HCEC 1CT (cell line): Measurements from ENCODE around the gene KCNMB2.
A peak's percentile ranks its signal among the peaks of the same experiment; 100 is the strongest.

Experiments
- DNase-seq: peaks from one replicate; pipeline ENCODE4 v3.0.0-alpha.2; 2017

KCNMB2 gene

DNA sequence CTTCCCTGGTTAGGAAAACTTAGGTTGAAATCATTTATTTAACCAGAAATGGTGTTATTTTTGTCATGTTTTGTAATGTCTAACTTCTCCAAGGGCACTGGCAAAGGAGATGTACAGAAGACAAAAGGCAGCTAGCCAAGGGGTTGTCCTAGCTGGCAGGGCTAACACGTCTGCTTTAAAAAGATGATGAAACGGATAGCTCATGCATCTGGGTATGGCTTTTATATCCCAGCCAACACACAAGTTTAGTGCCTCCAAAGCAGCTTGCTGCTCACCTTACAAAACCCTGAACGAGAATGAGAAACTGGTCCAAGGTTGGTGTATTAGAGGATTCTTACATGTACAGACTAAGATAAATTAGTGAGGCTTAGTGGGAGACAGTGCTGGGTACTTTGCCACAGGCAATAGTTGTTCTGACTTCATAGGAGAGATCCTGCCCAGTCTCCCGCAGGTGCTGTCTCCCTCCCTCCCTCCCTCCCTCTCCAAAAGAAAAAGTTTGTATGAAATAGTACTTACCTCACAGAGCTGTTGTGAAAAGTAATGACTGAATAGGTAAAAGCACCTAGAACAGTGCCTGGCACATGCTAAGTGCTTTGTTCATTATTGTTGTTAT is 47.8 kb downstream of the KCNMB2 start:
- no peak for DNase-seq

DNA sequence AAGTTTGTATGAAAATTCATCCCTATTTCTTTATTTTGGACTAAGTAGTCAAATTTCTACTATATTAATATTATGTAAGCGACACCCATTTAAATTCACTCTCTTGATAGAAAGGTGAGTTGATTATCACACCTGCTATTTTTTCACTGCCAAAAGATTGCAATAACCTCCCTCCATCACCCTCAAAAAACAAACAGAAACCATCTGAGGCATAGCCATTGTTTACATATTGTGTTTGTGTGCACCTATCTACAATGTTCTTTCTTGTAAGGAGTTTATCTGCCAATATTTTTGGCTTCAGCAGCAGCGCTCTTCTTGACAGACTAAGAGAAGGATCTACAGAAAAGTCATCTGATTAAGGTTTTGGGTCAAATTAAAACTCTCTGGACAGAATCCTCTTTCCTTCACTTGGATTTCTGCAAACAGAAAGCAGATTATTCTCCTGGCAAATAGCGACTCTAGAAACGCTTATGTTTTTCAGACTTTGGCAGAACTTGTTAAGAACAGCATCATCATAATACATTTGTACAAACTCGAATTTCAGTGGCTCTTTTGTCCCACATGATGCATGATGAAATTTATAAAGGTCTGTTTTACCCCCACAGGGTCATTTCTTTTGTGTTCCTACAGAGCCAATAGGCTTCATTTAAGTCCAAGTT is 48.6 kb downstream of the KCNMB2 start:
- DNase-seq, result no peak

DNA sequence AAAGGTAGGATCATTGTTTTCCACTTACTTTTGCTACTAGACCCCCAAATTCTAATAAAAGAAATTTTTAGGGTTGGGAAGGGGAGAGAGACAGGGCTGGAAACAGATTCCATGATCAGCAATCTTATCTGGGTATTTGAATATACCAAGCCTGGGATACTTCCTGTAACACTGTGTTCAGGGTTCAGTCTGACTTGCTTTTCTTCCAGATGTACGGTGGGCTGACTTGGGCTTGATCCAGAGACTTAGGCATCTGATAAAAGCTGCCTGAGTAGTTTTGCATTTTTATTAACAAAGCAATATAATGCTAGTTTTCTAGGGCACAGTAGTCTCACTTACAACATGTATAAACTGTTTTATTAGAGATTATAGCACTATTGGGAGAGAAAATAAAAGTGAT is 49.2 kb downstream of the KCNMB2 start:
- no peak for DNase-seq

DNA sequence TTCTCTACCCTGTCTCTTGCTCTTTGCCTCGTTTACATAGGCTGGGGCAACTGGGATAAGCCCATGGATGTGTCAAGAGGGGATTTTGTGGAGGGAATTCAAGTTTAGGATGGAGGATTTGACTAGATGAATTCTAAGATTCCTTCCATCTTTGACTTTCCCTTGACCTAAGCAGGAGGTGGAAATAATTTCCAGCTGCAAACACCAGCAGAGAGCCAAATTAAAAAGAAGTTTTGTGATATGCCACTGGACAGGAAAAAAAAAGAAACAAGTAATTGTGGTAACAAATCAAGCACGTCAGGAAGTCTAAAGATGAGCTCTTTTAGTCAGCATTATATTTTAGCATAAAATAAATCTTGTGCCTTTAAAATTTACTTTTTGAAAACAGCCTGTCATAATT is 49.8 kb downstream of the KCNMB2 start:
- DNase-seq, result no peak

DNA sequence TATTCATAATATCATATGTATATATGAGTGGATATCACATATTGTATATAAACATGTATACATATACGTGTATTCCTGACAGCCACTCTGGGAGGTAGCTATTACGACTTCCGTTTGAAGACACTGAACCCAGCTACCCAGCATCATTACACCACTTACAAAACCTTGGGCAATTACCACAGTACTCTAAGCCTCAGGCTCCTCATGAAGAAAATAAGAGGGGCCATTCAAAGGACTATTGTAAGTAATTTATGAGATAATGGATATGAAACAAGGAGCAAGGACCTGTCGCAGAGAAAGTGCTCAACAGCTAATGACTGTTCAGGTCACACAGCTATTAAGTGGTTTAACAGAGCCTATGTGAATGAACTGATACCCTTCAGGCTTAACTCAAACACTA is 52.4 kb downstream of the KCNMB2 start:
- no peak for DNase-seq

DNA sequence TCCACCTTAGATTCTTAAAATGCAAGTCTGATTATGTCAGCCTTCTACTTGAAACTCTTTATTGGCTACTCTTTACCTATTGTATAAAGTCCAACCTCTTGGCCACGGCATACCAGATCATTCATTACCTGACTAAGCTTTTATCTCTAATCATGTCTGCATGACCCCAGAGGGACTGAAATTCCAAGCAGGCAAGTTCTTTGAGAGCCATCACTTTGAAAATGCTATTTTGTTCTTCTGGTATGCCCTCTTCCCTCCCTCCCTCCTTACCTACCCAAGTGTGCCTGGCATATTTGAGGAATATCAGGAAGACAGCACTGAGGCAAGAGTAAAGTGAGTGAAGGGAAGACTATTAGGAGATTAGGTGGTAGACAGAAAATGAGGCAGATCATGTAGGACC is 57.5 kb downstream of the KCNMB2 start:
- DNase-seq, result no peak

DNA sequence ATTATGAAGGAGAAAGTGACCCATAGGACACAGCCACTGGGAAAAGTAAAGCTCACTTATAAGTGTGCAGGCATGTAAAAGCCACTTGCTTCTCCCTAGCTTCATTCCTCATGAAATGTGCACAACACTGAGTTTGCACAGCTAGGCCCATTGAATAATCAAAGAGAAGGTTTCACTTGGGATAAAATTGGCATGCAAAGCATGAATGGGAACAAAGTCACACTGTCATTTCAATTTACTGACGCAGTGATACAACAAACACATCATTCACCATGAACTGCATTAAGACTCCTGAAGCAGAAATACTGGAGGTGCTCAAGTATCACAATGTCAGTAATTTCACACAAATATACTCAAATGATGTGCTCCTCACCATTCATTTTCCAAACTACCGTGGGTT is 61.1 kb downstream of the KCNMB2 start:
- DNase-seq, result no peak

DNA sequence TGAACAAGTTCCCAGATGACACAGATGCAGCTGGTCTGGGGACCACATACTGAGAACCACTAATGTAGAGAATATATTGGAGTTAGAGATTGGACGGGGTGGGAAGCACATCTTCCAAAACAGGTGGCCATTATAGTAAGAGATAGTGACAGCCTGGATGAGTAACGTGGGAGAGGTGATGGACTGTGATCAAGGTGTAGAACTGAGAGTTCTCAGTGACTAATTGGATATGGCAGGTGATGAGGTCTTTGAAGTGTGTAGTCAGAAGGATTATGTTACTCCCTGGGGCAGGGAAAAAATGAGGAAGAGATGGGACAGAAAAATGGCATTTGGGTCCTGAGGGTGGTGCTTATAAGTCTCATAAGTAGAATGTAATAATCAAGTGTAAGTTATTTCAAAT is 66.6 kb downstream of the KCNMB2 start:
- no peak for DNase-seq

DNA sequence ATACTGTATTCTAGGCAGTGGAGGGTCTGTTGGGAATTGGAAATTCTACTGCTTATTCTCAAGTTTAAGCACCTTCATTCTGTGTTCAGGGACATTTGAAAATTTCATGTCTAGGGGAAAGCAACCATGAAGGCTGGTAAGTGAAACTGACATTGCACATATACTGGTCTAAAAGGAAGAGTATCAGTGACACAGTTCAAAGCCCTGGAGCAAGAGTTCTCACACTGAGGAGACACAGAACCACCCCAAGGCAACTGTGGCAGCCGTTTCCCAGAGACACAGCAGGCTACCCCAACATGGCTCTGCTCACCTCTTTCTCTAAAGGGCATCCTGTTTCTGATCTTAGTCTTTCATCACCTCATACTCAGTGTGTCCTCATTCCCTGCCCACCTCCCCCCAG is 67.5 kb downstream of the KCNMB2 start:
- no peak for DNase-seq

DNA sequence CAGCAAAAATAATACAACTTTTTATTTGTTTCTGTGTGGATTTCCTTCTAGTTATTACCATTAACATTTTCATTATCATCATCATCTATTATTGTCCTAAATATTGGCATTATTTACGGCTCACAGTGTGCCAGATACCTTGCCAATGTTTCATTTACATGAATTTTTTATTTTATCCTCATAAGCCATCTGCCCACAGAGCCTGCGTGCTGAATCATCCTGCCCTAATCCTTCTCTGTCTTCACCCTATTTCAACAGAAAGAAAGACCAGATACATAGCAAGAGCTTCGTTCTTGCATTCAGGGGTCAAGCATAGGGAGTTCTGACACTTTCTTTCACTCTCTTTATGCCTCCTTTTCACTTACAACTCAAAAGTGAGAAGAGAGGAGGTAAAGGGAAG is 82.0 kb downstream of the KCNMB2 start:
- DNase-seq, result peak; percentile 69

DNA sequence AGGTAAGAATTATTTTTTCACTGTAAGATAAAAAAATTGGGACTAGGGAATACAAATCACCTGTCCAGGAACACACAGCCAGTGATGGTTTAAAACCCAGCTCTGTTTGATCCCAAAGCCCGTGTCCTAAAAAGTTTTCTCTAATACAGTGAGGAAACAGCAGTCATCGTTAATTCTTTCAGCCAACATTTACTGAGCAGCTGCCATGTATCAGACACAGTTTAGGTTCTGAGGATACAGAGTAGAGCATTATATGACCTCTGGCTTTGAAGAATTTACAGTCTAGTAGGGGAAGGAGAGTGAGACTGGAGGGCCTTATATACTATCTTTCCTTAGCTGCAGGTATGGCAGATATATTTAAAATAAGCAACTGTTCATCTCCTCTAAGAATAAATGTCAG is 82.7 kb downstream of the KCNMB2 start:
- no peak for DNase-seq

DNA sequence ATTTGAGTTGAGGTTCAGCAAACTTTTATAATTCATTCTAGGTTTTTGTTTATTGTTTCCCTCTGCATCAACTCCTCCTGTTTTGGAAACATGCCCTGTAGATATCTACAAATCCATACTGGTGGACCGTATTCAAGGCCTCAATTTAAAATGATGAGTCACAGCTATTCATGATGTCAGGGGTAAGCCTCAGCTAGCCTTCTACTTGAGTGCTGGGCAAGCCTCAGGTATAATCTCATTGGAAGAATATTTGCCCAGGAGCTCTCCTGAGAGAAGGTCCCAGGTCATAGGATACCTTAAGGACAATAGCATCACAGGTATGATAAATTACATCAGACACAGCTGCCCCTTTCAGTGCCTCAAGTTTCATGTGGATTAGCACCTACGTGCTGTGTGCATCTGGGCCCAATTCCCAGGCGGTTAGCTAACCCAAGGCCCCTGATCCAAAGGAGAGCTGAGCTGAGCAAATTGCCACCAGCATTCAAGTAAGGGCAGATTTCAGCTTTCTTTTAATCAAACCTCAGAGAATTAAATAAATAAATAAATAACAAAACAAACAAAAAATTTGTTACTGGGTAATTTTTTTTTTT is 87.5 kb downstream of the KCNMB2 start:
- peak; percentile 17 for DNase-seq

DNA sequence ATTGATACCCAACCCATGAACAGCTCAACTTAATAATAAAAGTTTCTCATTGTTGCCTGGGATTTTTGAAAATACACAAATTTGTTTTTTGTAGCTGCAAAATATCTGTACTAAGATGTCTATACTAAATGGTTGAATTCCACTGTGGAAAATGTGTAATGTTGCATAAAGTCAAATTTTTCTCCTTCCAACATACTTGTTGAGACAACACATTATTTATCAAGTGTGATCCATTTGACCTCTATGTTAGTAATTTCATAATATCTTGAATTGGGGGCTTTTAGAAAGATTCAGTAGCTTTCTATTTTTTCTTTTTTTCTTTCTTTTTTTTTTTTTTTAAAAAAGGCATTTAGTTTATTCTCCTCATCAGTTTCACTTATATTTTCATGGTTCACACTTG is 88.0 kb downstream of the KCNMB2 start:
- no peak for DNase-seq

DNA sequence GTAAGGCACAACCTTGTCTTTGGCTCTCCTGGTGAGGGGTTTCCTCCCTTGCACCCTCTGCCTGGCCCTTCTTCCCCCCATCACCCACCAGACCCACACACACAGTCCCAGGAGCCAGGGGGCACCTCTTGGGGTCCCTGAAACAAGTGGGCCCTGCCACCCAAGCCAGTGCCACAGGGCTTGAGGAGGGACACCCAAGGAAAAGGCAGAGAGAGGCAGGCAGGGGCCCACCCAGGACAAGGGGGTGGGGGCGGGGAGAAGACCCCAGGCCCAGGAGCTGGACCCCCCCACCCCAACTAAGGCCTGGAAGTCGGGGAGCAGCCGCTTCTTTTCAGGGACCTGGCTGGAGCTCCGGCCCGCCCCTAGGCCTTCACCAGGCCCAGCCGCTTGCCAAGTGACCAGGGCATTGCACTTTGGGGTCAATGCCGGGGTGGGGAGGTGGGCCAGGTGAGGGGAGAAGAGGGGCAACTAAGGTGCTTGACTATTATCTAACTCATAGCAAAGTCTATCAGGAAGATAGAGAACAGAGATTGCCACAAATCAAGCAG is 88.9 kb downstream of the KCNMB2 start:
- DNase-seq, result no peak

DNA sequence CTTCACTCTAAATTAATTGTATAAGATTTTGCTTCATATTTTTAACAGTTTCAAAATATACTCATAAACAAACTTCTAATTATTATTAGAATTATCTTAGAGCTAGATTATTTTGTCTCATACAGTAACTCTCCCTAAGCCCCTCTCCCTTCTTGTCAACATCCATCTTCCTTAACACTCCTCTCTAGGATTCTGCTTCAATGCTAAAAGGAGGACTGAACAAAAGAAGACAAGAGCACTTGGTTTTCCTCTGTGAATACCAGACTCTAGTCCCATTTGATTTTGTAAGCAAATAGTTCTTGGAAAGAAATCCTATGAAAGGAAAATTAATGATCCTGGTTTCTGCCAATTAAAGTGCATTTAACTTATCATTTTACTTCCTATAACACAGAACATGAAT is 91.8 kb downstream of the KCNMB2 start:
- DNase-seq, result no peak

DNA sequence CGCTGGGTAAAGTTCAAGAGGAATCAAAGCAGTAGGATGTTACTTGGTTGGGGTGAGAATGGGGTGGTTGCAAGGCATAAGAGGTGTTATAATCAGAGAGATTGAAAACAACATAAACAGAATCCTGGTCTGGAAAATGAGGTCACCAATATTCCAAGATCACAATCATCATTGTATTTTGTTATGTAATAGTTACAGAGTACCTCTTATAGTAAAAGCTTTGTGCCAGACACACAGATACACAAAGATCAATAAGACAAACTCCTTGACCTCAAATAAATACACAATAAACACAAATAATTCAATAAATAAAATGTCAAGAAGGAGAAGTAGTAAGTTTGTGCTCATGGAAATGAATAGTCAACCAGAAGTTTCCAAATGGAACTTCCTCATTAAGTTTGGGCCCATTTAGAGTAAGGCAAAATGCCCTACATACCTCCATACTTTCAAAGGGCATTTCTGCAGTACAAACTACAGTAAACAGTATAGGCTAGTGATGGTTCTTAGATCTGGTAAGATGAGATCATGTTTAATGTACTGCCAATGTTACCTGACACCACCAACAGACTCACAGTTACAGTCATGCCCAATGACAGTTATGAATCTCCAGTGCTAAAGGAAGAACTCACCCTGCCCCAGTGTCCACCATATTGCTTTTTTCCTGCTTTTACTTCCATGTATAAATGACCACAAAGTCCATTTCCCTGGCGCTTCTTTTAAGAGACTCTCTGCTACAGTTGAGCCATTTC is 93.4 kb downstream of the KCNMB2 start:
- DNase-seq, result no peak

DNA sequence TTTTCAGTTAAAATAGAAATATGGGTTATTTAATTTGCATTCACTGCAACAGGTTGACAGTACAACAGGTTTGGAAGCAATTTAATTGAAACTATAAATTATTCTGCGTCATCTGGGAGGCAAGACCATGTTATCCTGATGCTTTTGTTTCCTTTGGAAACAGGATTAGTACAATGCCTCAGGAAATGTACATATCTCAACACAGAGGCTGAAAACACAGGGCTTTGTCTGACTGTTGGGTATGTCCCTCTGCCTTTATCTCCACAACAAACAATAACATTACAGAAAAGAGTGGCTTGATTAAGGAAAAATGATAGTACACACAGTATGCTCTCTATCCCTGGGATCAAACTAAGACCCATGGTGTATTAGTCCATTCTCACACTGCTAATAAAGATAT is 95.7 kb downstream of the KCNMB2 start:
- DNase-seq, result no peak

DNA sequence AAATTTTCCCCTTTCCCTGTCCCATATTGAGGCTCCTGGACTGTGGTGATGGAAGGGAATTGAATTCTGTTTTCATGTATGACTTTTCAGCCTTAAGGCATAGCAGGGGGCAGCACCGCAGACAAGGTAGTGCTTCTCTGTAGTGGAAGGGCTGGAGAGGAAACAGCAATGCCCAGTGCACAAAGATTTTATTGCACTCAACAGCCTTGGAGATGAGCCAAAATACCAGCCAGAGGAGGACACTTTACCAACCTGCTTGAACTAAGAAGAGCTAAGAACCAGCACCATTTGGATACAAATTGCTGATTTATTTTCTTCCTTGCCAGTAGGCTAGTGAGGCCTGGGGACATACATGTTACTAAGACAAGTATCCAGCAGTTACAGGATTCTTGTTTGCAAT is 98.7 kb downstream of the KCNMB2 start:
- no peak for DNase-seq

DNA sequence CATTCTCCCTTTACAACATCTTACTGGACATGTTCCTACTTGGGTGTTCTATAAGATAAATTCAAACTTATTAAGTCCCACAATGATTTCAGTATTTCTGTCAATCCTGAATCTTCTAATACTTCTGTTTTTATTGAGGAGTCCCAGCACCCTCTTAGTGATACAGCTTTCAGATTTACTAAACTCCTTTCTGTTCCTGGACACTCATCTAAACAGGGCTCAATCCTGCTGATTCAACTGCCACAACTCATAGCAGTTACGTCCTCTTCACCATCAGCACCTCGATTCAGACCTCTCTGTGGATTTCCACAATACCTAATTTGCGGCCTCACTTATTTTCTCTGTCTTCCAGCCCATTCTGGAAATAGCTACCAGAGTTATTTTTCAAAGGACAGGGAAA is 101.6 kb downstream of the KCNMB2 start:
- no peak for DNase-seq

DNA sequence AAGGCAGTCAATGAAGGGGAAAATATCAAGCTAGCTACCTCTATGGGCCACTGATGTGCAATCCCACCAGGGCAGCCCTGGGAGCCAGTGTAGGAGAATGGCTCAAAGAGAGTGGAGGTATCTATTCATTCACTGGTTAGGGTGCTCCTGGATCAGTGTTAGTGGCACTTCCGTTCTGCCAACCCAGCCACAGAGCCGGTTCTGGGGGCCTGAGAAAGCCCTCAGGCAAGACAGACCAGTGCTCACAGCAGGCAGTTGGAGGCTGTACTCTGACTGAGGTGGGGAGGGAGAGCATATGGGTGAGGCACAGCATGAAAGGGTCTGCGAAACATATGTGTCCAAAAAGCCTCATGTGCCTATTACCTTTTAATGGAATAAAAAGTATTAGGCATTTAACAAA is 109.3 kb downstream of the KCNMB2 start:
- no peak for DNase-seq

DNA sequence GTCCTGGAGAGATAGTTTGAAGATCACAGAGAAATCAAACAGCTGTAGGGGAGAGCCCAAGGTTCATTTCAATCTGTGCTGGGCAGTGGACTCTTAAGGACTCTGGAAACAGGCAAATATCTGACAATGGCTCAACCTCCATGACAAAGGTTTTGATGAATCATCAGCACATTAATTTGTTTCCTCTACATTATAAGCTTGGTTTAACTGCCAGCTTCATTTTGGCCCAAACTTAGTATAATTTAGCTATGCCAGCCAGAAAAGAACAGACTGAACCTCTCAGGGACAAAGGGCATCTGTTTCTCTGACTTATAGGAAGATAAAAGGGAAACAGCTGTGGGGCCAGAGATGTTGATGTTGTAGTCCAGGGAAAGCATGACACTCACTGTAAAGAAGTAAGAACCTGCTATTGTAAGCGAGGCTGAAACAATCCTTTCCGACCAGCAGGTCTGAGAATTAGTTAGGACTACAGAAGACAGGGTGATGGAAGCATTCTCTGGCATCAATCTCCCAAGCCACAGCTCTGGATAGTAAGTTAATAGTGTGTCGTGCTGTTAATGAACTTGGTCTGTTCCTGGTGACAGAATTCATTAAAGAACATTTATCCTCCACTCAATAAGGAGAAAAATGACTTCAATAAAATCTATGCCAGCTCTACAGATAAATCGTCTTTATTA is 110.1 kb downstream of the KCNMB2 start:
- DNase-seq, result no peak

DNA sequence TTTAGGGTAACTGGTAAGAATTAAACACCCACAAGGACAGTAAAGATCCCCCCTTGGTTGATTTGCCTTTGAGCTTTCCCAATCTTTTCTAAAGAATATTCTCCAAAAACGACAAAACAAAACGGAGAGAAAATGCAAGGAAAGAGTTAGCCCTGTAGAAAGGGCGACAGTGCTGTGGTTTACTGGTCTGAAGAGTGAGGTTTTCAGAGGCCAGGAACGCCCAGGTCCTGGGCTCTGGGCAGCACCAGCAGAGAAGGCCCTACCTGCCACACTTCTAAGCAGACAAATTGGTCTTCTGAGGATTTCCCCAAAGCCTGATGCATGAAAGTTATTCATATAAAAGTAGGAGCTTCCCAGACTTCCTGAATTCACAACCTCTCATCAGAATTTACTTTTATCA is 119.3 kb downstream of the KCNMB2 start:
- no peak for DNase-seq

DNA sequence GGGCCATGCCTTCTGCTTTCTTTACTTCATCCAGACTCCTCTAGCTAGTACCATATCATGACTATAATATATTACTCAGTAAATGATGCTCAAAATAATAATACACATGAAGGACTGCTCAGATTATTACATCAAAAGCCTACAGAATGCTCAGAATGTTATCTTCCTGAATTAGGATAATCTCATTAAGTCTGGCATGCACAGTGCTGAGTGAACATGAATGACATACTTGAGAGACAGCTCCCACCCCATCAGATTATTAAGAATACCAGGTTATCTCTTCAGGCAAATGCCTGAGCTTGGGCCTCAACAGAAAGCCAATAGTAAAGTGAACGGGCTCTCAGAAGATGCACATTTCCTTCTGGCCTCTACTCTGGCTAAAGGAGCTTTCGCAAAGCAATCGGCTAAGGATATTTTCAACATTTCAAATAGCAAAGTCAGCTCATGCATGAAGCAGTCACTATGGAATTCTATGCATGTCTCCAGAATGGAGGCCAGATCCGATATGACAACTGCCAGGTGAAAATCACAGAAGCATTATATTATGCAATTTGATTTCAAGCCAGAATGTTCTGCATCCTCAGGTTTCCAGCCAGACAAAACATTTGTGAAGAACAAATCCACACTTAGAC is 122.6 kb downstream of the KCNMB2 start:
- no peak for DNase-seq
